ENCODE data around the gene RPL37A.

RPL37A gene

DNA sequence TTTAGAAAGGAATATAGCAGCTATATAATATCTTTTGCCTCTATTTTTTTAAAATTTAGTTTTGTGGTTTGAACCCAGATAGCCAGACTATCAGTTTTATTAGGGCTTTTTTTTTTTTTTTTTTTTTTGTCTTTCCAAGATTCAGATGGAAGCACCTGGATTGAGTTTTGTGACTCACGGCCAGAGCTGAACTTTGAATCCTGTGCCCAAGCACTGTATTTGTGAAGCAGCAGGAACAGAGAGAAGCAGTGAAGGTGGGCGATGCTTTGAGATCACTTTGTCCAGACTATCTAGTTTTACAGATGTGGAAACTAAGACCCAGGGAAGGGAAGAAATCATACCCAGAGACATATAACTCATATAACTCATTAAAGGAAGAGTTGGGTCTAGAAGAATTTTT is 33.9 kb downstream of the RPL37A start:
- POLR2A ChIA-PET, result no interaction called here
- CTCF ChIA-PET, result interaction anchor here (0.7 kb wide), 1 partner anchor 13 kb away, joined by 4 read pairs; no protein-coding TSS in a partner anchor
- TF ChIP-seq SUZ12 (IDR thresholded peaks at IDR 0.05), result no peak
- no peak for TF ChIP-seq CTBP1 (IDR thresholded peaks at IDR 0.05; ENCODE audit: borderline replicate concordance)
- TF ChIP-seq ELF4 (IDR thresholded peaks at IDR 0.05), result no peak
- no peak for TF ChIP-seq NFRKB (IDR thresholded peaks at IDR 0.05)
- TF ChIP-seq HDGF (IDR thresholded peaks at IDR 0.05; ENCODE audit: borderline replicate concordance), result no peak
- TF ChIP-seq FOXM1 (IDR thresholded peaks at IDR 0.05; ENCODE audit: borderline replicate concordance), result no peak
- TF ChIP-seq, protein P1, sequence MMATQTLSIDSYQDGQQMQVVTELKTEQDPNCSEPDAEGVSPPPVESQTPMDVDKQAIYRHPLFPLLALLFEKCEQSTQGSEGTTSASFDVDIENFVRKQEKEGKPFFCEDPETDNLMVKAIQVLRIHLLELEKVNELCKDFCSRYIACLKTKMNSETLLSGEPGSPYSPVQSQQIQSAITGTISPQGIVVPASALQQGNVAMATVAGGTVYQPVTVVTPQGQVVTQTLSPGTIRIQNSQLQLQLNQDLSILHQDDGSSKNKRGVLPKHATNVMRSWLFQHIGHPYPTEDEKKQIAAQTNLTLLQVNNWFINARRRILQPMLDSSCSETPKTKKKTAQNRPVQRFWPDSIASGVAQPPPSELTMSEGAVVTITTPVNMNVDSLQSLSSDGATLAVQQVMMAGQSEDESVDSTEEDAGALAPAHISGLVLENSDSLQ (IDR thresholded peaks at IDR 0.05), result no peak
- no peak for TF ChIP-seq ARNT (IDR thresholded peaks at IDR 0.05)
- no peak for TF ChIP-seq L3MBTL2 (conservative IDR thresholded peaks at IDR 0.05)
- TF ChIP-seq SP1 (IDR thresholded peaks at IDR 0.05), result no peak
- no peak for TF ChIP-seq FOXK2 (IDR thresholded peaks at IDR 0.05)
- no peak for TF ChIP-seq TARDBP (IDR thresholded peaks at IDR 0.05)
- no peak for DNase-seq (ENCODE audit: extremely low spot score)

DNA sequence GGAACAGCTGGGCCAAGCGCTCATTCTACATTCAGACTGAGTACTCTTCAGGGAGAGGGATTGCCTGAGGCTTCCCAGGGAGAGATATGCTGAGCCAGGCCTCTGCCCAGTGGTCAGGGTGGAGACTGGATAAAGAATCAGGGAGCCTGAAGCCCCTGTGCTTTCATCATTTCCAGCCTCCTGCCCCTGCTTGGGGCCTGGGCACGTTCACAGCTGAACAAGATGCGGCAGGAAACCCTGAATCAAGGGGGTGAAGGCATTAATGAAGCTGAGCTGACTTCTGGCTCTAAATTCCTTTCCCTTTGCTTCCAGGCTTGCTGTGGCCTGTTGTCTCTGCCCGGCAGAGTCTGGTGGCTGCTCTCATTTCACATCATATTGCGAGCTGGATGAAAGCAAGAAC is 35.0 kb downstream of the RPL37A start:
- CTCF ChIA-PET, result no interaction called here
- TF ChIP-seq CTBP1 (IDR thresholded peaks at IDR 0.05; ENCODE audit: borderline replicate concordance), result no peak
- TF ChIP-seq HDGF (IDR thresholded peaks at IDR 0.05; ENCODE audit: borderline replicate concordance), result no peak
- no peak for TF ChIP-seq NFRKB (IDR thresholded peaks at IDR 0.05)
- TF ChIP-seq BHLHE40 (IDR thresholded peaks at IDR 0.05; ENCODE audit: borderline replicate concordance), result no peak
- no peak for TF ChIP-seq FOXM1 (IDR thresholded peaks at IDR 0.05; ENCODE audit: borderline replicate concordance)
- TF ChIP-seq ARNT (IDR thresholded peaks at IDR 0.05), result no peak
- no peak for TF ChIP-seq SUZ12 (IDR thresholded peaks at IDR 0.05)
- no peak for TF ChIP-seq TARDBP (IDR thresholded peaks at IDR 0.05)
- DNase-seq (ENCODE audit: extremely low spot score), result no peak
- POLR2A ChIA-PET, result no interaction called here

DNA sequence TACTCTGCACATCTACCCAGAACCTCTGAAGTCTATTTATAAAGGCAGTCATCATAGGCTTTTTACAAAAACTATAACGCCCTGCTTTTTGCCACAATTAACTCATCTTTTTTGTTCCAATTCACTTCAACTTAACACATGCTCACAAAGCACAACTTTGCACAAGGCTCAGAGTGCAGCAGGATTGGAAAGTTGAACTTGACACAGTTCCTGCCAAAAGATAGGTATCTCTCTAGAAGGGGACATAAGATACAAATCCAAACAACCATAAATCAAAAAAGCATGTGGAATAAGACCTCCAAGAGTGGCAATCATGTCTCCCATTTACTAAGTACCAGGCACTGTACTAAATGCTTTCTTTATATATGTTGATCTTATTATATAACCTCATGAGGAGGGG is 36.2 kb downstream of the RPL37A start:
- ChIA-PET CTCF (no interaction called here), POLR2A (no interaction called here)
- no peak for DNase-seq (ENCODE audit: extremely low spot score)
- TF ChIP-seq L3MBTL2 (conservative IDR thresholded peaks at IDR 0.05), result no peak
- TF ChIP-seq FOXK2 (IDR thresholded peaks at IDR 0.05), result no peak
- TF ChIP-seq LEF1 (IDR thresholded peaks at IDR 0.05; ENCODE audit: borderline replicate concordance), result no peak
- TF ChIP-seq ZNF384 (IDR thresholded peaks at IDR 0.05), result no peak
- no peak for TF ChIP-seq HDGF (IDR thresholded peaks at IDR 0.05; ENCODE audit: borderline replicate concordance)
- no peak for TF ChIP-seq CTBP1 (IDR thresholded peaks at IDR 0.05; ENCODE audit: borderline replicate concordance)

DNA sequence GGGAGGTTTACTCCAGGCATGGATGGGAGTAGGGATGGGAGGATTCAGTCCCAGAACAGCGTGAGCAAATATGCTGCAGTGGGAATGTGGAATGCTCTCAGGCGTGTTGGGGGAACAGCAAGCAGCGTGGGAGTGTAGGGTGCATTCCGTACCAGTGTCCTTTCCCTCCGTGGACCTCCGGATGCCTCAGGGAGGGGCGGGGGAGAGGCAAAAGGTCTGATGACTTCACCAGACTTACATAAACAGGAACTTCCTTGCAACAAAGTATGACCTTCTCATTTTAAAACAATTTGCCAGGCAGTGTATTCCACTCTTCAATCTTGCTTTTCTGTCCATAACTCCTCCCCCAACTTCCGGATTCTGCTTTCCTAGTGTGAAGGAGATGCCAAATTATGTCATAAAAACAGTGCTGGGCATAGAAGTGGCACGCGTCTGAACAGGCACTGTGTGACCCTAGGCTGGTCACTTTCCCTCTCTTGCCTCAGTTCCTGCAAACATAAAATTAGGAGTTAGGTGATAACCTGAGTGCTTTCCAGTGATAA is 36.9 kb downstream of the RPL37A start:
- TF ChIP-seq TARDBP (IDR thresholded peaks at IDR 0.05) (no peak), SP1 (IDR thresholded peaks at IDR 0.05) (no peak), FOXK2 (IDR thresholded peaks at IDR 0.05) (no peak), ARNT (IDR thresholded peaks at IDR 0.05) (no peak), ZNF384 (IDR thresholded peaks at IDR 0.05) (no peak), BHLHE40 (IDR thresholded peaks at IDR 0.05; ENCODE audit: borderline replicate concordance) (no peak), ELF4 (IDR thresholded peaks at IDR 0.05) (no peak), L3MBTL2 (conservative IDR thresholded peaks at IDR 0.05) (no peak), LEF1 (IDR thresholded peaks at IDR 0.05; ENCODE audit: borderline replicate concordance) (no peak)
- no peak for DNase-seq (ENCODE audit: extremely low spot score)
- POLR2A ChIA-PET, result interaction anchor here (1.5 kb wide), 1 partner anchor 8 kb away, joined by 3 read pairs; no protein-coding TSS in a partner anchor
- CTCF ChIA-PET, result no interaction called here

DNA sequence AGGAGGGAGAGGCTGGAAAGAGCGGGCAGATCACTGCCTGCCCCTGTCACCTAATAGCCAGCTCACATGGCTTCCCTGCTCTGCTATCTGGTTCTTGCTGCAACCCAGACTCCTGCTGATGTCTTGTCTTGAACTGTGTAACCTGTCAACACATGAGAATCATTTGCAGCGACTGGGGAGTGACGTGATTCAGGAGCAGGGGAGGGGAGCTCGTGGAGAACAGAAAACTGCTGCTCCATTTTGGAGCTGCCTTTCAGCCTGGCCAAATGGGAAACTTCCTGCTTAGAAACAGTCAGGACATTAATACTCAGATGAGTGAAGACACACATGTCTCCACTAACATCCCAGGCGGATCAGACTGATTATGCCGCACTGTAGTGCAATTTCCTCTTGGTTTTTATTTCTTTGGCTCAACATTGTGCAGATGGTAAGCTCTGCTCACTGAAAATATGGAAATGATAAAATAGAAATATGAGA is 38.1 kb downstream of the RPL37A start:
- CTCF ChIA-PET, result no interaction called here
- TF ChIP-seq L3MBTL2 (conservative IDR thresholded peaks at IDR 0.05) (no peak), HDGF (IDR thresholded peaks at IDR 0.05; ENCODE audit: borderline replicate concordance) (no peak), FOXA1 (IDR thresholded peaks at IDR 0.05) (no peak), FOXM1 (IDR thresholded peaks at IDR 0.05; ENCODE audit: borderline replicate concordance) (no peak), FOXK2 (IDR thresholded peaks at IDR 0.05) (no peak), BHLHE40 (IDR thresholded peaks at IDR 0.05; ENCODE audit: borderline replicate concordance) (no peak), CTBP1 (IDR thresholded peaks at IDR 0.05; ENCODE audit: borderline replicate concordance) (no peak), LEF1 (IDR thresholded peaks at IDR 0.05; ENCODE audit: borderline replicate concordance) (no peak), ZNF384 (IDR thresholded peaks at IDR 0.05) (no peak), SP1 (IDR thresholded peaks at IDR 0.05) (no peak)
- TF ChIP-seq, protein P1 (IDR thresholded peaks at IDR 0.05), result no peak
- DNase-seq (ENCODE audit: extremely low spot score), result no peak
- POLR2A ChIA-PET, result interaction anchor here (1.5 kb wide), 1 partner anchor 10 kb away, joined by 3 read pairs; no protein-coding TSS in a partner anchor

DNA sequence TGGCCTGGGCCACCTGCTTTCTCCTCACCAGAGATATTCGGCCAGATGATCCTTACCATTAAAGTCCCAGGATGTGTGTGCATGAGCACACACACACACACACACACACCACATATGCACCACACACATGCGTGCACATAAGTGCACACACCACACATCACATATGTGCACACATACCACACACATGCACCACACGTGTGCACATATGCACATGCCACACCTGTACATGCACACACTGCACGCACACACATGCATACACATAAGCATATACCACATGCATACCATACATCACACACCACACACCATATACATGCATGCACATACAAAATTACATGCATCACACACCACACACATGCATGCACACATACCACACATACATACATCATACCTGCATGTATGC is 38.7 kb downstream of the RPL37A start:
- no peak for TF ChIP-seq CTBP1 (IDR thresholded peaks at IDR 0.05; ENCODE audit: borderline replicate concordance)
- TF ChIP-seq ZNF384 (IDR thresholded peaks at IDR 0.05), result no peak
- no peak for TF ChIP-seq HDGF (IDR thresholded peaks at IDR 0.05; ENCODE audit: borderline replicate concordance)
- no peak for TF ChIP-seq BHLHE40 (IDR thresholded peaks at IDR 0.05; ENCODE audit: borderline replicate concordance)
- no peak for TF ChIP-seq TARDBP (IDR thresholded peaks at IDR 0.05)
- no peak for TF ChIP-seq NFRKB (IDR thresholded peaks at IDR 0.05)
- TF ChIP-seq LEF1 (IDR thresholded peaks at IDR 0.05; ENCODE audit: borderline replicate concordance), result no peak
- TF ChIP-seq ELF4 (IDR thresholded peaks at IDR 0.05), result no peak
- no peak for TF ChIP-seq FOXM1 (IDR thresholded peaks at IDR 0.05; ENCODE audit: borderline replicate concordance)
- TF ChIP-seq, protein P1 (IDR thresholded peaks at IDR 0.05), result no peak
- TF ChIP-seq L3MBTL2 (conservative IDR thresholded peaks at IDR 0.05), result no peak
- no peak for TF ChIP-seq ARNT (IDR thresholded peaks at IDR 0.05)
- POLR2A ChIA-PET, result no interaction called here
- CTCF ChIA-PET, result no interaction called here
- DNase-seq (ENCODE audit: extremely low spot score), result no peak

All from HEK293T (cell line).